Measurements from ENCODE around the gene PPM1N. TPM values are rescaled to one million over a fixed set of nuclear protein-coding genes. Genes with fewer than 3 reads are reported as not detected.

Gene PPM1N
- total RNA-seq, 1 donor = 1.3 TPM

GRCh38 chr19:45470762-45471081, 27.5 kb upstream of the PPM1N start:
- no peak overlapping the region for H3K4me3 ChIP-seq (ENCODE audit: low read depth, low read length)
- TF ChIP-seq CTCF (IDR thresholded peaks at IDR 0.05; ENCODE audit: insufficient read depth, low read depth, low read length) = no peak
- no peak for DNase-seq (ENCODE audit: low read depth)

DNA sequence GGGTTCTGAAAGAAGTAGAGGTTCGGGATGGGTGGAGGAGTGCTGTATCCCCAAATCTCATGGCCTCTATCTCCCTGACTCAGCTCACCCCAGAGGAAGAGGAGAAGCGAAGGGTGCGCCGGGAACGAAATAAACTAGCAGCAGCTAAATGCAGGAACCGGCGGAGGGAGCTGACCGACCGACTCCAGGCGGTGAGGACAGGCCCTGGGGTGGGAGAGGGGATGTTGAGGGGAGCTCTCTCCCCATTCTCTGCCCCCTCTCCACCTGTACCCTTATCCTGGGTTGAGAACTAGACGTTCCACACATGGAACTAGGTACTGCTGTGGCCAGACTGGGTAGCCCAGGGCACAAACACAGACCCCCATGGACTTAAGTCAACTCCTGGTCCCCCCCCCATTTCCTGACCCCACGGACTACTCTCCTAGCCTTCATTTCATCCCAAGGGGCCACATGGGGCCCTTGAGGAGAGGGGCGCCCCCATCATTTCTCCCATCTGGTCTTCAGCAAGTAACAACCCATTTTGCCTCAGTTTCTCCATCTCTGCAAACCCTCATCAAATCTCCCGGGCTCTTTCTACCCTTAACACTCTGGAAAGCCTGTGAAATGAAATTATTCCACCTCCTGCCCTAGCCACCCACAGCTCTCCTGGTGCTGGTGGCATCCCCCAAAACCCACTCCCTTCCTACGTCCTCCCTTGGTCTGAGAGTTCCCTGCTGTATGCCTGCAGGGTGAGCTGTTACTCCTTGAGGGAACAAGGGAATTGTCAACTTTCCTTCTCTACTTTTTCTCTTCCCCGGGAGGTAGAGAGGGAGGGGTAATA, 26.9 kb upstream of the PPM1N start:
- no peak for DNase-seq (ENCODE audit: low read depth)
- TF ChIP-seq CTCF (IDR thresholded peaks at IDR 0.05; ENCODE audit: insufficient read depth, low read depth, low read length) = no peak
- H3K4me3 ChIP-seq (ENCODE audit: low read depth, low read length) = no peak overlapping the region

DNA sequence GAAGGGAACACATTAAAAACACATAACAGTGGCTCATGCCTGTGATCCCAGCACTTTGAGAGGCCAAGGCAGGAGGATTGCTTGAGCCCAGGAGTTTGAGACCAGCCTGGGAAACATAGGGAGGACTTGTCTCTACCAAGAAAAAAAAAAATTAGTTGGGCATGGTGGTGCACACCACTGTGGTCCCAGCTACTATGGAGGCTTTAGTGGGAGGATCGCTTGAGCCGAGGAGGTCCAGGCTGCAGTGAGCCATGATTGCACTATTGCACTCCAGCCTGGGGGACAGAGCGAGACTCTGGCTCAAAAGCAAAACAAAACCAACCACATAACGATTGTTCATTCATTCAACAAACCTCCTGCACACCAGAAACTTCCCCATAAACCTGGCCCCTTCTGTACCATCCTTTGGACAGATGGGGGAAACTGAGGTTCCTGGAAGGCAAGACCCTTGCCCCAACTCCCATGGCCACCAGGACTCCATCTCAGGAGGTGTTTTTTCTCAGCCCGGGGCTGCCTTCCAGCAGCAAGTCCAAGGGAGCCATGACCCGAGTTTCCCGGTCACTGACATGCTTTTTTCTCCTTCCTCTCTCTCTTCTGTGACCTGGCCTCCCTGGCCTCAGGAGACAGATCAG, 26.2 kb upstream of the PPM1N start:
- peak overlapping the region; percentile 39 for H3K4me3 ChIP-seq (ENCODE audit: low read depth, low read length)
- no peak for DNase-seq (ENCODE audit: low read depth)
- TF ChIP-seq CTCF (IDR thresholded peaks at IDR 0.05; ENCODE audit: insufficient read depth, low read depth, low read length) = no peak

DNA sequence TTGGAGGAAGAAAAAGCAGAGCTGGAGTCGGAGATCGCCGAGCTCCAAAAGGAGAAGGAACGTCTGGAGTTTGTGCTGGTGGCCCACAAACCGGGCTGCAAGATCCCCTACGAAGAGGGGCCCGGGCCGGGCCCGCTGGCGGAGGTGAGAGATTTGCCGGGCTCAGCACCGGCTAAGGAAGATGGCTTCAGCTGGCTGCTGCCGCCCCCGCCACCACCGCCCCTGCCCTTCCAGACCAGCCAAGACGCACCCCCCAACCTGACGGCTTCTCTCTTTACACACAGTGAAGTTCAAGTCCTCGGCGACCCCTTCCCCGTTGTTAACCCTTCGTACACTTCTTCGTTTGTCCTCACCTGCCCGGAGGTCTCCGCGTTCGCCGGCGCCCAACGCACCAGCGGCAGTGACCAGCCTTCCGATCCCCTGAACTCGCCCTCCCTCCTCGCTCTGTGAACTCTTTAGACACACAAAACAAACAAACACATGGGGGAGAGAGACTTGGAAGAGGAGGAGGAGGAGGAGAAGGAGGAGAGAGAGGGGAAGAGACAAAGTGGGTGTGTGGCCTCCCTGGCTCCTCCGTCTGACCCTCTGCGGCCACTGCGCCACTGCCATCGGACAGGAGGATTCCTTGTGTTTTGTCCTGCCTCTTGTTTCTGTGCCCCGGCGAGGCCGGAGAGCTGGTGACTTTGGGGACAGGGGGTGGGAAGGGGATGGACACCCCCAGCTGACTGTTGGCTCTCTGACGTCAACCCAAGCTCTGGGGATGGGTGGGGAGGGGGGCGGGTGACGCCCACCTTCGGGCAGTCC, 25.5 kb upstream of the PPM1N start:
- no peak for DNase-seq (ENCODE audit: low read depth)
- peak overlapping the region; percentile 39 for H3K4me3 ChIP-seq (ENCODE audit: low read depth, low read length)
- TF ChIP-seq CTCF (IDR thresholded peaks at IDR 0.05; ENCODE audit: insufficient read depth, low read depth, low read length) = no peak

DNA sequence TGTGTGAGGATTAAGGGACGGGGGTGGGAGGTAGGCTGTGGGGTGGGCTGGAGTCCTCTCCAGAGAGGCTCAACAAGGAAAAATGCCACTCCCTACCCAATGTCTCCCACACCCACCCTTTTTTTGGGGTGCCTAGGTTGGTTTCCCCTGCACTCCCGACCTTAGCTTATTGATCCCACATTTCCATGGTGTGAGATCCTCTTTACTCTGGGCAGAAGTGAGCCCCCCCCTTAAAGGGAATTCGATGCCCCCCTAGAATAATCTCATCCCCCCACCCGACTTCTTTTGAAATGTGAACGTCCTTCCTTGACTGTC, 24.9 kb upstream of the PPM1N start:
- no peak overlapping the region for H3K4me3 ChIP-seq (ENCODE audit: low read depth, low read length)
- no peak for DNase-seq (ENCODE audit: low read depth)
- no peak for TF ChIP-seq CTCF (IDR thresholded peaks at IDR 0.05; ENCODE audit: insufficient read depth, low read depth, low read length)

DNA sequence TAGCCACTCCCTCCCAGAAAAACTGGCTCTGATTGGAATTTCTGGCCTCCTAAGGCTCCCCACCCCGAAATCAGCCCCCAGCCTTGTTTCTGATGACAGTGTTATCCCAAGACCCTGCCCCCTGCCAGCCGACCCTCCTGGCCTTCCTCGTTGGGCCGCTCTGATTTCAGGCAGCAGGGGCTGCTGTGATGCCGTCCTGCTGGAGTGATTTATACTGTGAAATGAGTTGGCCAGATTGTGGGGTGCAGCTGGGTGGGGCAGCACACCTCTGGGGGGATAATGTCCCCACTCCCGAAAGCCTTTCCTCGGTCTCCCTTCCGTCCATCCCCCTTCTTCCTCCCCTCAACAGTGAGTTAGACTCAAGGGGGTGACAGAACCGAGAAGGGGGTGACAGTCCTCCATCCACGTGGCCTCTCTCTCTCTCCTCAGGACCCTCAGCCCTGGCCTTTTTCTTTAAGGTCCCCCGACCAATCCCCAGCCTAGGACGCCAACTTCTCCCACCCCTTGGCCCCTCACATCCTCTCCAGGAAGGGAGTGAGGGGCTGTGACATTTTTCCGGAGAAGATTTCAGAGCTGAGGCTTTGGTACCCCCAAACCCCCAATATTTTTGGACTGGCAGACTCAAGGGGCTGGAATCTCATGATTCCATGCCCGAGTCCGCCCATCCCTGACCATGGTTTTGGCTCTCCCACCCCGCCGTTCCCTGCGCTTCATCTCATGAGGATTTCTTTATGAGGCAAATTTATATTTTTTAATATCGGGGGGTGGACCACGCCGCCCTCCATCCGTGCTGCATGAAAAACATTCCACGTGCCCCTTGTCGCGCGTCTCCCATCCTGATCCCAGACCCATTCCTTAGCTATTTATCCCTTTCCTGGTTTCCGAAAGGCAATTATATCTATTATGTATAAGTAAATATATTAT, 24.3 kb upstream of the PPM1N start:
- H3K4me3 ChIP-seq (ENCODE audit: low read depth, low read length) = no peak overlapping the region
- DNase-seq (ENCODE audit: low read depth) = no peak
- TF ChIP-seq CTCF (IDR thresholded peaks at IDR 0.05; ENCODE audit: insufficient read depth, low read depth, low read length) = no peak
